H1 (cell line): ENCODE measurements around the gene NEURL2. TPM values are rescaled to one million over a fixed set of nuclear protein-coding genes. Genes with fewer than 3 reads are reported as not detected.

ENCODE experiments used
- CTCF ChIA-PET: fragments of 300-600 bp; sonication (Branson Sonifier 250); formaldehyde crosslinking; loops from one replicate; lab custom pipeline; 2021; ENCODE audit not compliant: partially characterized antibody; lab: Charles Lee
- POLR2A ChIA-PET: fragments of 300-600 bp; sonication (Branson Sonifier 250); formaldehyde crosslinking; loops from one replicate; lab custom pipeline; 2021; ENCODE audit warnings: inconsistent platforms; ENCODE audit not compliant: partially characterized antibody; lab: Charles Lee
- DNase-seq, 2 experiments: peaks; one replicate each; pipeline versions ENCODE4 v3.0.0 to v3.0.0-alpha.2; 2010 to 2022; ENCODE audit warnings: low spot score in 2 of 2, low read depth in 1 of 2, mixed read lengths in 1 of 2
- FAIRE-seq: peaks from 2 replicates; lab custom pipeline; 2011; peaks lifted over from hg19 to GRCh38; lab: Jason Lieb, UNC
- H2AFZ ChIP-seq: 2 replicates; pipeline ENCODE4 v1.8.1; 2012; ENCODE audit warnings: low read length, inconsistent platforms
- H2AK5ac ChIP-seq: 2 replicates; pipeline ENCODE4 v1.6.1; 2013; ENCODE audit warnings: low read depth, low read length
- H2BK120ac ChIP-seq: replicated peaks from 2 replicates; pipeline ENCODE3; 2013; ENCODE audit warnings: low read depth, low read length, inconsistent platforms
- H2BK12ac ChIP-seq: 2 replicates; pipeline ENCODE4 v1.6.1; 2013; ENCODE audit warnings: low read depth, low read length
- H2BK15ac ChIP-seq: 2 replicates; pipeline ENCODE4 v1.6.1; 2013; ENCODE audit warnings: low read length
- H2BK20ac ChIP-seq: 2 replicates; pipeline ENCODE4 v1.6.1; 2013; ENCODE audit warnings: low read length
- H2BK5ac ChIP-seq: 2 replicates; pipeline ENCODE4 v1.6.1; 2013; ENCODE audit warnings: low read depth, low read length
- H3K14ac ChIP-seq: 2 replicates; pipeline ENCODE4 v1.6.1; 2013; ENCODE audit warnings: inconsistent platforms; ENCODE audit not compliant: insufficient read length
- H3K18ac ChIP-seq: 2 replicates; pipeline ENCODE4 v1.6.1; 2013; ENCODE audit warnings: low read length; ENCODE audit errors: extremely low read depth
- H3K23ac ChIP-seq: 2 replicates; pipeline ENCODE4 v1.6.1; 2013; ENCODE audit warnings: inconsistent platforms; ENCODE audit not compliant: insufficient read length
- H3K23me2 ChIP-seq: 2 replicates; pipeline ENCODE4 v1.6.1; 2013; ENCODE audit warnings: low read depth, low read length
- H3K27ac ChIP-seq: 2 replicates; pipeline ENCODE4 v1.6.1; 2011; ENCODE audit warnings: low read depth, low read length, inconsistent platforms
- H3K27me3 ChIP-seq, 4 experiments: replicated peaks in 1 of 4; 1 replicate in 1 of 4; 2 replicates in 3 of 4; pipeline versions ENCODE4 v1.6.1 to v1.8.1; 2011 to 2013; ENCODE audit warnings: low read length in 3 of 4, mild to moderate bottlenecking in 3 of 4, inconsistent platforms in 2 of 4, mixed read lengths in 2 of 4, moderate library complexity in 1 of 4; ENCODE audit not compliant: control insufficient read depth in 3 of 4, insufficient read depth in 3 of 4; ENCODE audit errors: extremely low read depth in 1 of 4
- H3K36me3 ChIP-seq, 4 experiments: 2 replicates each; pipeline versions ENCODE4 v1.6.1 to v1.8.1; 2011 to 2013; ENCODE audit warnings: mild to moderate bottlenecking in 4 of 4, low read length in 3 of 4, moderate library complexity in 2 of 4, control low read depth in 1 of 4, inconsistent platforms in 1 of 4; ENCODE audit not compliant: insufficient read depth in 4 of 4, control insufficient read depth in 2 of 4
- H3K4ac ChIP-seq: replicated peaks from 2 replicates; pipeline ENCODE3; 2013; ENCODE audit warnings: low read length, low read depth, mixed read lengths, inconsistent platforms; ENCODE audit not compliant: insufficient read length
- H3K4me1 ChIP-seq, 4 experiments: replicated peaks in 1 of 4; 1 replicate in 1 of 4; 2 replicates in 3 of 4; pipeline versions ENCODE4 v1.6.1 to v1.8.1; 2011 to 2013; ENCODE audit warnings: low read length in 3 of 4, inconsistent platforms in 2 of 4, mixed read lengths in 1 of 4; ENCODE audit not compliant: insufficient read depth in 4 of 4, control insufficient read depth in 3 of 4
- H3K4me2 ChIP-seq, 2 experiments: 2 replicates each; pipeline versions ENCODE4 v1.6.1 to v1.8.1; 2011 to 2013; ENCODE audit warnings: low read depth in 2 of 2, low read length in 2 of 2, control low read depth in 1 of 2, inconsistent platforms in 1 of 2, mild to moderate bottlenecking in 1 of 2; ENCODE audit not compliant: insufficient read depth in 1 of 2
- H3K4me3 ChIP-seq, 4 experiments: fragments of 200-600, 300-600 bp in 1 of 4; sonication (generic), shearing (Covaris generic), sonication (Bioruptor Twin) in 1 of 4; 2 replicates each; pipeline versions ENCODE4 v1.5.1 to v1.8.1; 2011 to 2016; ENCODE audit warnings: low read length in 4 of 4, low read depth in 3 of 4, control low read depth in 2 of 4, inconsistent platforms in 2 of 4, mild to moderate bottlenecking in 2 of 4, mixed read lengths in 1 of 4, moderate library complexity in 1 of 4; ENCODE audit not compliant: insufficient read depth in 2 of 4; ENCODE audit errors: extremely low read depth in 1 of 4
- H3K56ac ChIP-seq: replicated peaks from 2 replicates; pipeline ENCODE3; 2013; ENCODE audit warnings: low read depth, mild to moderate bottlenecking, mixed read lengths, low read length, inconsistent platforms; ENCODE audit not compliant: insufficient read length
- H3K79me1 ChIP-seq: 2 replicates; pipeline ENCODE4 v1.6.1; 2013; ENCODE audit warnings: low read depth, low read length, control low read depth
- H3K79me2 ChIP-seq, 2 experiments: 2 replicates each; pipeline versions ENCODE4 v1.6.1 to v1.8.1; 2012 to 2013; ENCODE audit warnings: low read length in 2 of 2, mild to moderate bottlenecking in 2 of 2, inconsistent platforms in 1 of 2; ENCODE audit not compliant: insufficient read depth in 2 of 2, control insufficient read depth in 1 of 2
- H3K9ac ChIP-seq, 4 experiments: replicated peaks in 1 of 4; 1 replicate in 1 of 4; 2 replicates in 3 of 4; pipeline versions ENCODE4 v1.6.1 to v1.8.1; 2011 to 2013; ENCODE audit warnings: low read depth in 3 of 4, low read length in 3 of 4, control low read depth in 2 of 4, mild to moderate bottlenecking in 2 of 4, moderate library complexity in 2 of 4, inconsistent platforms in 1 of 4; ENCODE audit errors: extremely low read depth in 1 of 4
- H3K9me3 ChIP-seq, 2 experiments: 2 replicates each; pipeline versions ENCODE4 v1.6.1 to v1.8.1; 2012 to 2013; ENCODE audit warnings: mild to moderate bottlenecking in 2 of 2, moderate library complexity in 2 of 2, control low read depth in 1 of 2, inconsistent platforms in 1 of 2, low read depth in 1 of 2, low read length in 1 of 2, mixed read lengths in 1 of 2; ENCODE audit not compliant: insufficient read depth in 2 of 2
- H4K20me1 ChIP-seq, 2 experiments: replicated peaks in 1 of 2; 2 replicates each; pipeline versions ENCODE3 to v1.8.1; 2011 to 2013; ENCODE audit warnings: inconsistent platforms in 2 of 2, low read length in 2 of 2, mild to moderate bottlenecking in 1 of 2; ENCODE audit not compliant: insufficient read depth in 2 of 2, control insufficient read depth in 1 of 2
- H4K5ac ChIP-seq: 2 replicates; pipeline ENCODE4 v1.6.1; 2013; ENCODE audit warnings: low read length, low read depth, mixed read lengths, inconsistent platforms; ENCODE audit not compliant: insufficient read length
- H4K8ac ChIP-seq: 2 replicates; pipeline ENCODE4 v1.8.0; 2013; ENCODE audit warnings: mild to moderate bottlenecking, moderate library complexity, low read length, inconsistent platforms; ENCODE audit not compliant: insufficient read depth; ENCODE audit errors: extremely low read depth
- H4K91ac ChIP-seq: replicated peaks from 2 replicates; pipeline ENCODE3; 2013; ENCODE audit warnings: low read length, mixed read lengths, inconsistent platforms; ENCODE audit not compliant: insufficient read length
- BRCA1 ChIP-seq: IDR thresholded peaks from 2 replicates; pipeline ENCODE4 v1.6.1; 2012; ENCODE audit warnings: low read depth, low read length, improper control_type of control experiment
- CBX5 ChIP-seq: fragments of 300-800, 300-1000 bp; sonication (generic); IDR thresholded peaks from 2 replicates; pipeline ENCODE4 v1.7.1; 2016; ENCODE audit warnings: antibody characterized with exemption, low read length, low read depth
- CREB1 ChIP-seq: IDR thresholded peaks from 2 replicates; pipeline ENCODE4 v1.6.1; 2012; ENCODE audit warnings: inconsistent platforms
- CTBP2 ChIP-seq: IDR thresholded peaks from 2 replicates; pipeline ENCODE4 v1.7.0; 2011; ENCODE audit warnings: borderline replicate concordance, mild to moderate bottlenecking, moderate library complexity, mixed read lengths, low read length; ENCODE audit not compliant: insufficient read depth, insufficient read length
- EGR1 ChIP-seq: IDR thresholded peaks from 2 replicates; pipeline ENCODE4 v1.6.1; 2011; ENCODE audit warnings: low read depth, low read length, borderline replicate concordance
- GTF2F1 ChIP-seq: IDR thresholded peaks from 2 replicates; pipeline ENCODE4 v1.6.1; 2012; ENCODE audit warnings: low read depth, low read length, improper control_type of control experiment, borderline replicate concordance
- KDM5A ChIP-seq: fragments of 200-600 bp; IDR thresholded peaks from 2 replicates; pipeline ENCODE4 v1.7.1; 2012; ENCODE audit warnings: mild to moderate bottlenecking, low read length, inconsistent platforms, mixed read lengths
- MAFK ChIP-seq: IDR thresholded peaks from 2 replicates; pipeline ENCODE4 v1.6.1; 2012; ENCODE audit warnings: low read depth, mild to moderate bottlenecking, improper control_type of control experiment, low read length
- POLR2A ChIP-seq, 2 experiments: IDR thresholded peaks; 1 replicate in 1 of 2; 2 replicates in 1 of 2; pipeline ENCODE4 v1.6.1; 2011; ENCODE audit warnings: low read depth in 2 of 2, low read length in 2 of 2, mild to moderate bottlenecking in 2 of 2; ENCODE audit errors: control extremely low read depth in 1 of 2
- POU5F1 ChIP-seq: IDR thresholded peaks from 2 replicates; pipeline ENCODE4 v1.6.1; 2011; ENCODE audit warnings: low read depth, mild to moderate bottlenecking, low read length, moderate library complexity
- RXRA ChIP-seq: IDR thresholded peaks from 2 replicates; pipeline ENCODE4 v1.6.1; 2011; ENCODE audit warnings: low read depth, mild to moderate bottlenecking, low read length, moderate library complexity; ENCODE audit not compliant: insufficient read depth
- SIN3A ChIP-seq, 2 experiments: IDR thresholded peaks in 1 of 2; conservative IDR thresholded peaks in 1 of 2; 2 replicates each; pipeline ENCODE4 v1.6.1; 2011 to 2012; ENCODE audit warnings: low read length in 2 of 2, improper control_type of control experiment in 1 of 2, low read depth in 1 of 2, mild to moderate bottlenecking in 1 of 2
- SUZ12 ChIP-seq: fragments of 200-600 bp; sonication (generic); IDR thresholded peaks from 2 replicates; pipeline ENCODE4 v1.6.1; 2012; ENCODE audit warnings: mild to moderate bottlenecking, inconsistent platforms, low read length, moderate library complexity, mixed read lengths
- TBP ChIP-seq: IDR thresholded peaks from 2 replicates; pipeline ENCODE4 v1.6.1; 2011; ENCODE audit warnings: low read depth, low read length, improper control_type of control experiment
- YY1 ChIP-seq: IDR thresholded peaks from 2 replicates; pipeline ENCODE4 v1.6.1; 2011; ENCODE audit warnings: low read depth, mild to moderate bottlenecking, low read length
- ZNF274 ChIP-seq: IDR thresholded peaks from 2 replicates; pipeline ENCODE4 v1.7.0; 2012; ENCODE audit warnings: low read length, borderline replicate concordance; ENCODE audit errors: extremely low read depth
- WGBS, 2 experiments: shearing (Covaris generic) in 1 of 2; methylation state at CpG; one replicate each; pipeline versions ENCODE4 v1.1.6 to v1.1.7; 2013 to 2015; ENCODE audit warnings: low lambda C conversion rate in 2 of 2, mixed read lengths in 2 of 2, inconsistent platforms in 1 of 2, low coverage in 1 of 2, missing lambda C conversion rate in 1 of 2; ENCODE audit not compliant: insufficient replicate concordance in 2 of 2, insufficient coverage in 1 of 2, insufficient read length in 1 of 2; ENCODE audit errors: extremely low coverage in 1 of 2, missing lambda C conversion rate in 1 of 2; 5-methylcytosine and 5-hydroxymethylcytosine counted together
- polyA plus RNA-seq, 7 experiments: library from polyadenylated mRNA; depleted of rRNA in 3 of 7; stranded (reverse) in 5 of 7; unstranded in 2 of 7; fragments of >200 nt in 5 of 7; fragments of 200-250 nt in 2 of 7; gene quantifications; 1 replicate in 5 of 7; 2 replicates in 1 of 7; 4 replicates in 1 of 7; pipeline versions ENCODE4 v1.2.1 to v1.2.3, GENCODE V29; 2011 to 2013; ENCODE audit warnings: missing spikeins in 2 of 7, mixed read lengths in 2 of 7
- total RNA-seq: library from RNA; stranded (reverse); fragmentation: NEBNext Ultra II Directional; extraction: Animal tissue kit (Norgen Biotek cat#: 25700); gene quantifications from 2 replicates; pipeline ENCODE4 v1.2.1, GENCODE V29; 2021

The NEURL2 gene
- total and polyA plus RNA-seq, 2 of the 8 experiments (the other 6 are each of a cell fraction or from before 2014, with no cell fraction given), result 6.9 TPM

- FAIRE-seq, result no peak
- Histone ChIP-seq H3K4ac (no peak overlapping the region), H2BK12ac (no peak overlapping the region), H2BK120ac (no peak overlapping the region), H4K8ac (no peak overlapping the region), H3K27me3 (no peaks in the 10 kb centered on the region), H3K9ac (no peak overlapping the region), H3K79me2 (no peaks in the 10 kb centered on the region), H3K23ac (no peak overlapping the region), H3K23me2 (no peaks in the 10 kb centered on the region), H3K56ac (no peak overlapping the region), H3K14ac (no peak overlapping the region), H2AK5ac (no peak overlapping the region), H2BK20ac (no peak overlapping the region), H3K4me2 (no peak overlapping the region), H2BK5ac (no peak overlapping the region), H3K36me3 (no peaks in the 10 kb centered on the region), H2BK15ac (no peak overlapping the region), H3K4me3 (no peak overlapping the region), H4K91ac (no peak overlapping the region), H4K5ac (no peak overlapping the region), H2AFZ (no peak overlapping the region), H3K79me1 (no peaks in the 10 kb centered on the region), H3K18ac (no peak overlapping the region), H3K27ac (no peak overlapping the region), H3K9me3 (no peaks in the 10 kb centered on the region), H4K20me1 (no peaks in the 10 kb centered on the region), H3K4me1 (peaks cover 0 to 3% (median 0%) of the 10 kb centered on the region in 4 experiments; a peak in 1 of 7 replicates)
- 94% methylated on average over 5 of the region's 5 CpGs; no CpG with 5 or more reads in 1 of the 2 experiments for WGBS, 2 experiments
- ChIA-PET CTCF (interaction anchor here (1.1 kb wide), 1 partner anchor 16 kb away, joined by 4 read pairs; no protein-coding TSS in a partner anchor), POLR2A (interaction anchor here (1.0 to 11.8 kb wide), 4 partner anchors 9 to 16 kb away, joined by 3 to 165 read pairs (median 5); partner anchors contain the start of gene PCIF1)
- DNase-seq, result no peak
- TF ChIP-seq MAFK (no peak), BRCA1 (no peak), SUZ12 (no peak), POLR2A (IDR thresholded peaks at IDR 0.05; ENCODE audit: control extremely low read depth in 1 of 2, low read depth in 2 of 2, low read length in 2 of 2) (no peak), POU5F1 (no peak), KDM5A (no peak), CTBP2 (no peak), RXRA (no peak), YY1 (no peak), SIN3A (conservative IDR thresholded peaks at IDR 0.05 in 1 of 2, IDR thresholded peaks at IDR 0.05 in 1 of 2; ENCODE audit: low read depth in 1 of 2, low read length in 2 of 2) (no peak), CREB1 (no peak), TBP (no peak), ZNF274 (no peak), EGR1 (no peak), GTF2F1 (no peak), CBX5 (no peak)
Observed at GRCh38 chr20:45917790-45918141, 26.8 kb upstream of the NEURL2 start.
